HG03432 (cell line): ENCODE measurements around the gene FAM114A1.
A peak's percentile ranks its signal among the peaks of the same experiment; 100 is the strongest.

Source experiments
- ATAC-seq: cut with Tn5 transposase; IDR thresholded peaks from one replicate; pipeline ENCODE4 v1.9.1; 2021; ENCODE audit warnings: mild to moderate bottlenecking, moderate library complexity; ENCODE audit not compliant: unreplicated experiment

The FAM114A1 gene

GRCh38 chr4:38867478-38868058, at the start of gene FAM114A1:
FAM114A1 (plus strand) TSS chr4:38867806; CDS start chr4:38878079, 10,273 bp downstream.
- ATAC-seq: peak; percentile 97

- peak; percentile 65 for ATAC-seq
These were observed 49.1 kb upstream of the FAM114A1 start for GRCh38 chr4:38818441-38818976.

- peak; percentile 34 for ATAC-seq
These were observed 48.0 kb upstream of the FAM114A1 start for GRCh38 chr4:38819569-38819968.

- peak; percentile 61 for ATAC-seq
These were observed 47.1 kb upstream of the FAM114A1 start for GRCh38 chr4:38820329-38821061.

GRCh38 chr4:38821739-38822138, 45.9 kb upstream of the FAM114A1 start:
- ATAC-seq: no peak

GRCh38 chr4:38822748-38823303, 44.8 kb upstream of the FAM114A1 start:
- no peak for ATAC-seq

GRCh38 chr4:38823766-38824165, 43.8 kb upstream of the FAM114A1 start:
- no peak for ATAC-seq

GRCh38 chr4:38829237-38829636, 38.4 kb upstream of the FAM114A1 start:
- ATAC-seq: no peak

GRCh38 chr4:38831653-38832052, 36.0 kb upstream of the FAM114A1 start:
- ATAC-seq: no peak

GRCh38 chr4:38832206-38832605, 35.4 kb upstream of the FAM114A1 start:
- no peak for ATAC-seq

- ATAC-seq: no peak
These were observed 34.7 kb upstream of the FAM114A1 start for GRCh38 chr4:38832624-38833528.

- ATAC-seq: no peak
These were observed 33.0 kb upstream of the FAM114A1 start for GRCh38 chr4:38834570-38834969.

- ATAC-seq: no peak
These were observed 30.3 kb upstream of the FAM114A1 start for GRCh38 chr4:38837334-38837733.

GRCh38 chr4:38837849-38838248, 29.8 kb upstream of the FAM114A1 start:
- ATAC-seq: no peak

- ATAC-seq: no peak
These were observed 24.6 kb upstream of the FAM114A1 start for GRCh38 chr4:38842994-38843393.

GRCh38 chr4:38846015-38846414, 21.6 kb upstream of the FAM114A1 start:
- ATAC-seq: no peak

- ATAC-seq: no peak
These were observed 12.1 kb upstream of the FAM114A1 start for GRCh38 chr4:38855466-38855865.

- ATAC-seq: no peak
These were observed 11.6 kb upstream of the FAM114A1 start for GRCh38 chr4:38856046-38856445.

GRCh38 chr4:38856524-38857337, 10.9 kb upstream of the FAM114A1 start, which contains the start of gene TLR6:
TLR6 (minus strand) TSS chr4:38856817; CDS start chr4:38829473, 27,344 bp downstream.
- peak; percentile 48 for ATAC-seq
